OCI-LY1 (cell line): ENCODE results near the gene HBS1L.

ENCODE experiments used
- CTCF ChIP-seq: fragments of 200-600 bp; sonication (generic), shearing (Covaris generic); IDR thresholded peaks from 2 replicates; pipeline ENCODE4 v1.5.1; 2017; ENCODE audit warnings: mild to moderate bottlenecking, antibody characterized with exemption, low read length, moderate library complexity, mixed read lengths
- EZH2 ChIP-seq: fragments of 200-600 bp; sonication (generic), shearing (Covaris generic); IDR thresholded peaks from 2 replicates; pipeline ENCODE4 v1.8.0; 2017; ENCODE audit warnings: borderline replicate concordance, mixed run types, mild to moderate bottlenecking, antibody characterized with exemption, low read length, moderate library complexity, mixed read lengths

- no peak for TF ChIP-seq CTCF
- TF ChIP-seq EZH2 = no peak
Measured at GRCh38 chr6:134932098-134932497, 122.5 kb downstream of the HBS1L start.
